HepG2 (cell line): ENCODE data around the gene MAT2A. TPM values are rescaled to one million over a fixed set of nuclear protein-coding genes. Genes with fewer than 3 reads are reported as not detected.

Experiments used
- E2F1 ChIP-seq: sonication (generic); formaldehyde crosslinking; IDR thresholded peaks from 2 replicates; pipeline ENCODE4 v1.5.0; 2020; ENCODE audit warnings: missing genetic modification reagents
- FOXM1 ChIP-seq: sonication (generic); formaldehyde crosslinking; IDR thresholded peaks from 2 replicates; pipeline ENCODE4 v1.5.0; 2020; ENCODE audit warnings: missing genetic modification reagents
- GATA4 ChIP-seq: sonication (generic); IDR thresholded peaks from 2 replicates; pipeline ENCODE4 v1.6.1; 2016; ENCODE audit warnings: antibody characterized with exemption, low read depth, borderline replicate concordance
- HHEX ChIP-seq: IDR thresholded peaks from 2 replicates; pipeline ENCODE4 v1.6.1; 2016; ENCODE audit warnings: control low read depth
- KLF11 ChIP-seq: IDR thresholded peaks from 2 replicates; pipeline ENCODE4 v1.6.1; 2016; ENCODE audit warnings: missing compliant biosample characterization
- MXI1 ChIP-seq: IDR thresholded peaks from 3 replicates; pipeline ENCODE4 v1.6.1; 2012; ENCODE audit warnings: low read depth, low read length, inconsistent platforms, borderline replicate concordance
- RARA ChIP-seq: IDR thresholded peaks from 2 replicates; pipeline ENCODE4 v1.6.1; 2016; ENCODE audit warnings: missing genetic modification reagents, missing compliant biosample characterization
- TFE3 ChIP-seq: IDR thresholded peaks from 2 replicates; pipeline ENCODE4 v1.6.1; 2016
- ZBED4 ChIP-seq: sonication (generic); formaldehyde crosslinking; IDR thresholded peaks from 2 replicates; pipeline ENCODE4 v1.4.0; 2020; ENCODE audit warnings: missing genetic modification reagents, borderline replicate concordance
- ZFAT ChIP-seq: sonication (generic); formaldehyde crosslinking; conservative IDR thresholded peaks from 2 replicates; pipeline ENCODE4 v1.8.1; 2023; ENCODE audit warnings: missing genetic modification reagents, inconsistent platforms
- ZNF430 ChIP-seq: sonication (generic); formaldehyde crosslinking; IDR thresholded peaks from 2 replicates; pipeline ENCODE4 v1.9.0; 2021; ENCODE audit warnings: mild to moderate bottlenecking, missing genetic modification reagents
- ZNF605 ChIP-seq: sonication (generic); formaldehyde crosslinking; IDR thresholded peaks from 2 replicates; pipeline ENCODE4 v1.8.0; 2022; ENCODE audit warnings: mild to moderate bottlenecking, missing genetic modification reagents
- ZNF672 ChIP-seq: sonication (generic); formaldehyde crosslinking; IDR thresholded peaks from 2 replicates; pipeline ENCODE4 v1.8.1; 2022; ENCODE audit warnings: missing genetic modification reagents
- ZNF792 ChIP-seq: IDR thresholded peaks from 2 replicates; pipeline ENCODE4 v1.6.1; 2016
- polyA plus RNA-seq, 8 experiments: library from polyadenylated mRNA; depleted of rRNA in 3 of 8; stranded (reverse) in 7 of 8; unstranded in 1 of 8; fragments of >200 nt; fragmentation: Illumina TruSeq in 4 of 8; extraction: Trizol in 4 of 8; gene quantifications; 2 replicates each; pipeline versions ENCODE4 v1.2.1 to v1.2.3, GENCODE V29; 2011 to 2016; ENCODE audit warnings: low read depth in 4 of 8, missing spikeins in 1 of 8, mixed read lengths in 1 of 8; ENCODE audit not compliant: insufficient read depth in 1 of 8
- total RNA-seq, 5 experiments: library from RNA; depleted of rRNA; stranded (reverse); fragments of >200 nt; fragmentation: Illumina TruSeq; extraction: Trizol; gene quantifications; 2 replicates each; pipeline ENCODE4 v1.2.3, GENCODE V29; 2016; ENCODE audit warnings: low read depth in 1 of 5
- TF ChIP-seq, protein P1 (sequence below): sonication (generic); formaldehyde crosslinking; IDR thresholded peaks from 2 replicates; pipeline ENCODE4 v1.5.0; 2020; ENCODE audit warnings: missing genetic modification reagents
- TF ChIP-seq, protein P2 (sequence below): sonication (generic); formaldehyde crosslinking; conservative IDR thresholded peaks from 2 replicates; pipeline ENCODE4 v1.5.0; 2020; ENCODE audit warnings: missing genetic modification reagents
- TF ChIP-seq, protein P3 (sequence below): sonication (generic); formaldehyde crosslinking; IDR thresholded peaks from 2 replicates; pipeline ENCODE4 v1.8.0; 2022; ENCODE audit warnings: missing genetic modification reagents, mild to moderate bottlenecking, borderline replicate concordance

MAT2A gene
- total and polyA plus RNA-seq, 2 of the 13 experiments (the other 11 are each of a cell fraction or from before 2014, with no cell fraction given) = 155 to 331 TPM

DNA sequence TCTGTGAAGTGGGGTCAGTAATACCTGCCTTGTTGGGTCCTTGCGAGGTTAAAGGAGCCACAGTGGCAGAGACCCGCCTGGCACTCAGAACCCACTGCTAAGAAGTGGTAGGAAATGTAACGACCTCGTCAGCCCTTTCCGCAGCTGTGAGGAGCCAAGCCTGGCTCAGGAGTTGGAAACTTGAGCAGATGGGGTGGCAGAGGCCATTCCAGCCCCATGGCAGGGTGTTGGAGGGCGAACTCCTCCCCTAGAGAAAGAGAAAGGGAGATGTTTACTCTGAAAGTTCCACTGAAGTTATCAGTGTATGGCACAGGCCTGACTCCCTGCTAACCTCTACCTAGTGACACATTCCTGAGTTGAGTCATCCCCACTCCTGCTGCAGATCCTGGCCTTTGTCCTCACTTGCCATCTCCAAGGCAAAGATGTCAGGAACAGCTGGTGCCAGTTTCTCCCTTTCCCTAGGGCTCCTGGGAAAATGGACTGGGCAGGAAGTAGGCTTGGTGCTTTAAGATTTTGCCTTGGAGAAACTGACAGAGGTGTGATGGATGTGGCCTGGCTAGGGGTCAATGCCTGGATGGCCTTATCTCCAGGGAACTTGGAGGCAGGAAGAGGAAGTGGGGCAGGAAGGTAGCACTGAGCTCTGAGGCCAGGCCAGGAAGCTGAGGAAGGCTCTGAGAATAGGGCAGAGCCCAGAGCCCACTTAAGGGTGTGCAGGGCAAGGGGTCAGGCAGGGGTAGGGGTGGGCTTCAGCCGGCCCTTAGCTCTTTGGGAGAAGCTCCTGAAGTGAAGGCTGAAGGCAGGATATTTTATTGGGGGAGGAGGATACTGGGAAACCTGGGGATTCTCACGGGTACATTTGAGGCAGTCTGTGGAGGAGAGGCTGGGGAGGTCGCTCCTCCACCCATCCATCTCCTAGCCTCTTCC lies 46.2 kb downstream of the MAT2A start (continued):
- no peak for TF ChIP-seq ZBED4 (CRISPR knock-in tag)
- peak; percentile 96 for TF ChIP-seq ZNF792
- TF ChIP-seq ZNF605 = peak; percentile 64
- TF ChIP-seq TFE3 (CRISPR knock-in tag) = peak; percentile 58; the same call in 1 of the 2 replicates
- peak; percentile 16; the same call in 1 of the 2 replicates for TF ChIP-seq GATA4
- TF ChIP-seq MXI1 = peak; percentile 85; the same call in 2 of the 3 replicates
- TF ChIP-seq ZNF430 (CRISPR knock-in tag) = peak; percentile 56; the same call in 1 of the 2 replicates
- TF ChIP-seq, protein P1, sequence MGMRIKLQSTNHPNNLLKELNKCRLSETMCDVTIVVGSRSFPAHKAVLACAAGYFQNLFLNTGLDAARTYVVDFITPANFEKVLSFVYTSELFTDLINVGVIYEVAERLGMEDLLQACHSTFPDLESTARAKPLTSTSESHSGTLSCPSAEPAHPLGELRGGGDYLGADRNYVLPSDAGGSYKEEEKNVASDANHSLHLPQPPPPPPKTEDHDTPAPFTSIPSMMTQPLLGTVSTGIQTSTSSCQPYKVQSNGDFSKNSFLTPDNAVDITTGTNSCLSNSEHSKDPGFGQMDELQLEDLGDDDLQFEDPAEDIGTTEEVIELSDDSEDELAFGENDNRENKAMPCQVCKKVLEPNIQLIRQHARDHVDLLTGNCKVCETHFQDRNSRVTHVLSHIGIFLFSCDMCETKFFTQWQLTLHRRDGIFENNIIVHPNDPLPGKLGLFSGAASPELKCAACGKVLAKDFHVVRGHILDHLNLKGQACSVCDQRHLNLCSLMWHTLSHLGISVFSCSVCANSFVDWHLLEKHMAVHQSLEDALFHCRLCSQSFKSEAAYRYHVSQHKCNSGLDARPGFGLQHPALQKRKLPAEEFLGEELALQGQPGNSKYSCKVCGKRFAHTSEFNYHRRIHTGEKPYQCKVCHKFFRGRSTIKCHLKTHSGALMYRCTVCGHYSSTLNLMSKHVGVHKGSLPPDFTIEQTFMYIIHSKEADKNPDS = no peak
- TF ChIP-seq HHEX (CRISPR knock-in tag) = no peak
- TF ChIP-seq, protein P2, sequence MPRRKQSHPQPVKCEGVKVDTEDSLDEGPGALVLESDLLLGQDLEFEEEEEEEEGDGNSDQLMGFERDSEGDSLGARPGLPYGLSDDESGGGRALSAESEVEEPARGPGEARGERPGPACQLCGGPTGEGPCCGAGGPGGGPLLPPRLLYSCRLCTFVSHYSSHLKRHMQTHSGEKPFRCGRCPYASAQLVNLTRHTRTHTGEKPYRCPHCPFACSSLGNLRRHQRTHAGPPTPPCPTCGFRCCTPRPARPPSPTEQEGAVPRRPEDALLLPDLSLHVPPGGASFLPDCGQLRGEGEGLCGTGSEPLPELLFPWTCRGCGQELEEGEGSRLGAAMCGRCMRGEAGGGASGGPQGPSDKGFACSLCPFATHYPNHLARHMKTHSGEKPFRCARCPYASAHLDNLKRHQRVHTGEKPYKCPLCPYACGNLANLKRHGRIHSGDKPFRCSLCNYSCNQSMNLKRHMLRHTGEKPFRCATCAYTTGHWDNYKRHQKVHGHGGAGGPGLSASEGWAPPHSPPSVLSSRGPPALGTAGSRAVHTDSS (CRISPR knock-in tag) = no peak
- TF ChIP-seq ZFAT = no peak
- TF ChIP-seq KLF11 (CRISPR knock-in tag) = no peak
- TF ChIP-seq ZNF672 = no peak
- TF ChIP-seq E2F1 (CRISPR knock-in tag) = peak; percentile 48; the same call in 1 of the 2 replicates
- TF ChIP-seq, protein P3, sequence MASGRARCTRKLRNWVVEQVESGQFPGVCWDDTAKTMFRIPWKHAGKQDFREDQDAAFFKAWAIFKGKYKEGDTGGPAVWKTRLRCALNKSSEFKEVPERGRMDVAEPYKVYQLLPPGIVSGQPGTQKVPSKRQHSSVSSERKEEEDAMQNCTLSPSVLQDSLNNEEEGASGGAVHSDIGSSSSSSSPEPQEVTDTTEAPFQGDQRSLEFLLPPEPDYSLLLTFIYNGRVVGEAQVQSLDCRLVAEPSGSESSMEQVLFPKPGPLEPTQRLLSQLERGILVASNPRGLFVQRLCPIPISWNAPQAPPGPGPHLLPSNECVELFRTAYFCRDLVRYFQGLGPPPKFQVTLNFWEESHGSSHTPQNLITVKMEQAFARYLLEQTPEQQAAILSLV (CRISPR knock-in tag) = peak; percentile 74; the same call in 1 of the 2 replicates
- peak; percentile 95 for TF ChIP-seq RARA (CRISPR knock-in tag)
- no peak for TF ChIP-seq FOXM1 (CRISPR knock-in tag)
